NCI-H128 (cell line): ENCODE measurements around the gene LTV1.

Experiments
- DNase-seq: peaks from one replicate; lab custom pipeline; 2025; ENCODE audit not compliant: unreplicated experiment; lab: John Stamatoyannopoulos, UW

Gene LTV1

DNA sequence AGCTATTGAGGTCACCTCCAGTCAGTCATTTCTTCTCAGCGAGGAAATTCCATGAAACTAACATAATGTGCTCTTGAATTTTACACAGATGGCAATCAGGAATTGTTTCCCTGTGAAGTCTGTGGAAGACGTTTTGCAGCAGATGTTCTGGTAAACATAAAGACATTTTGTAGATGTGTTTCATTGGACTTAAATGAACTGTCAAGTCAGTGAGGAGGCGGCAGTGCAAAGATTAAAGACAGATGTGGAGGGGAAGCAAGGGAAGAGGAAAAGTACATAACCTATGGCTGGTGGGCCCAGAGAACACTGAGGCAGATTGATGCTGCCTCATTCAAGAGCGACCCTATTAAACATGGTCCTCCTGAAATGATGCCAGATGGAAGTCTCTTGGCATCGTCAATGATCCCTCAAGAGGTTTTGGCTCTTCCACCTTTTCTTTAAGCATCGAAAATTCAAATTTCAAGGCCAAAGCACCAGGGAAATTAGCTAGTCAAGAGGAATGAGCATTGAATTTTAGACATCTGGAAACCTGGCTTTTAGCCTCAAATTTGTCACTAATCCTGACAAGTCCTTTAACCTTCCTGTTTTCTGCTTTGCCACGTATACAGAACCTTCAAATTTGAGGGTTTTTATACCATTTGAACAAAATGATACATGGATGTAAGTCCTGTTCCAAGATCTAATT is 41.2 kb downstream of the LTV1 start:
- no peak for DNase-seq

DNA sequence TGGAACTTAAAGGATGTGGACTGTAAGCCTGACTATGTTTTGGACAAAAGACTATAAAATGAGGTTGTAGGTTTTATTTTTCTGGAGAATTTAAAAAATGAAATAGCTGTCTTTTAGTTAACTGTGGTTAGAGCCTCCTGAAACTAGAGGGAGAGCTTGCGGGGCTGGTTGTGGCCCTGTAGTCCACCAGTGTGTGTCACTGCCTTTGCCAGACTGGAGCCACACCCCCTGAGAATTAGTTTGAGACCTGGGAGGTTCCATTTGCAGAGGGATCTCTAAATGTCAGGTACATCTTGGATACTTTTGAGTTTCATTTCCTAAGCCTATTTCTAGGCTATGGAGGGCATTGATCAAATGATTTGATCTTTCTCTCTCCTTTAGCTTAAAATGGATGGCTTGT is 42.0 kb downstream of the LTV1 start:
- DNase-seq, result no peak

DNA sequence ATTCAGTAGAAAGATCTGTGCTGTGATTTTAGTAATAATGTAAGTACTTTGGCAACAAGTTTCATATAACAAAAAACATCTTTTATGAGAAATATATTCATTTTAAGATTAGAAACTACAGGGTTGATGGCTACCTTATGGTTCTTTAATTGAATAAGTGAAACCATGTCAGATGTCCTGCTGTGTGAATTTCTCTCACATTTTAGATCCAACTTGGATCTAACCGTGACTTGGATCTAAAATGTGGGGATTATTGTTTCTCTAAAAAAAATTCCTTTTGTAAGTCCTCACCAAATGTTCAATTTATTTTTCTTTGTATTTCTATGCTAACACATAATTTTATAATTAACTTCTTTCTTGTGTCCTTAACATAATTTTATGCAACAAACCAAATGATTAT is 51.5 kb downstream of the LTV1 start:
- DNase-seq, result no peak

GRCh38 chr6:143896126-143896860 is 53.2 kb downstream of the LTV1 start:
- DNase-seq, result no peak

- DNase-seq, result no peak
Measured at GRCh38 chr6:143900358-143900757, 57.2 kb downstream of the LTV1 start.

- no peak for DNase-seq
Measured at GRCh38 chr6:143901885-143902750, 59.0 kb downstream of the LTV1 start.

DNA sequence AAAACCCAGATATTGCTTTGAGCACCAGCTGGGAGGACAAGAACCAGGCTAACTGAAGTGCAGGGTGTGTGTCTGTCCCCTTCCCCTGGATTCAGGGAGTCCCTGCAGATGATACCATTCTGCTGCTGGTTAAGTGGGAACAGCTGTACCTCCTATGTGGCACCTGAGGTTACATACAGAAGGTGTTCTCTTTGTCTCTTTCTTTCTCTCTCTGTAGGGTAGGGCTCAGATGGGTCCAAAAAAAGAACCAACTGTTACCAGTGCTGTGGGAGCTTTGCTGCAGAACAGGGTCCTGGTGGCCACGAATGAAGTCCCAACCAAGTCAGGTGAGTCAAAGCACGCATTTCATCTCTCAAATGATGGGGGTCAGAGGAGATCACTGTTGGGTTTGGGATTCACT is 59.7 kb downstream of the LTV1 start:
- no peak for DNase-seq

DNA sequence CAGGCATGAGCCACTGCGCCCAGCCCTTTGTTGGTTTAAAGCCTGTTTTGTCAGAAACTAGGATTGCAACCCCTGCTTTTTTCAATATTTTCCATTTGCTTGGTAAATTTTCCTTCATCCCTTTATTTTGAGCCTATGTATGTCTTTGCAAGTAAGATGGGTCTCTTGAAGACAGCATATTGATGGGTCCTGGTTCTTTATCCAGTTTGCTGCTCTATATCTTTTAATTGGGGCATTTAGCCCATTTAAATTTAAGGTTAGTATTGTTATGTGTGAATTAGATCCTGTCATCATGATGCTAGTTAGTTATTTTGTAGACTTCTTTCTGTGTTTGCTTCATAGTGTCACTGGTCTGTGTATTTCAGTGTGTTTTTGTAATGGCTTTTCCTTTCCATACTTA is 67.9 kb downstream of the LTV1 start:
- no peak for DNase-seq

GRCh38 chr6:143912671-143913070 is 69.5 kb downstream of the LTV1 start:
- no peak for DNase-seq
